ENCODE results near the gene AAK1.

The AAK1 gene

GRCh38 chr2:69529480-69529879 lies 114.1 kb downstream of the AAK1 start:
- no peak for DNase-seq

GRCh38 chr2:69525261-69525660 lies 118.3 kb downstream of the AAK1 start:
- no peak for DNase-seq

GRCh38 chr2:69524799-69525198 lies 118.7 kb downstream of the AAK1 start:
- no peak for DNase-seq

GRCh38 chr2:69521747-69522146 lies 121.8 kb downstream of the AAK1 start:
- no peak for DNase-seq

- no peak for DNase-seq
Measured at GRCh38 chr2:69518841-69519240, 124.7 kb downstream of the AAK1 start.

- no peak for DNase-seq
Measured at GRCh38 chr2:69517410-69517809, 126.1 kb downstream of the AAK1 start.

- peak in 1 of 2 donors; percentile 25 for DNase-seq
Measured at GRCh38 chr2:69514819-69515218, 128.7 kb downstream of the AAK1 start.

GRCh38 chr2:69514406-69514805 lies 129.1 kb downstream of the AAK1 start:
- DNase-seq = no peak

GRCh38 chr2:69512446-69512845 lies 131.1 kb downstream of the AAK1 start:
- no peak for DNase-seq

- no peak for DNase-seq
Measured at GRCh38 chr2:69510204-69510603, 133.3 kb downstream of the AAK1 start.

GRCh38 chr2:69509750-69510140 lies 133.8 kb downstream of the AAK1 start:
- no peak for DNase-seq

GRCh38 chr2:69509011-69509749 lies 134.4 kb downstream of the AAK1 start:
- no peak for DNase-seq

GRCh38 chr2:69505710-69506109 lies 137.8 kb downstream of the AAK1 start:
- peak; percentile 79 to 88 for DNase-seq

GRCh38 chr2:69501301-69501700 lies 142.2 kb downstream of the AAK1 start:
- DNase-seq = peak in 1 of 2 donors; percentile 15

- peak in 1 of 2 donors; percentile 13 for DNase-seq
Measured at GRCh38 chr2:69499966-69500365, 143.6 kb downstream of the AAK1 start.

- peak; percentile 19 to 43 for DNase-seq
Measured at GRCh38 chr2:69499242-69499641, 144.3 kb downstream of the AAK1 start.

GRCh38 chr2:69495861-69496260 lies 147.7 kb downstream of the AAK1 start:
- DNase-seq = no peak

- DNase-seq = no peak
Measured at GRCh38 chr2:69495008-69495407, 148.5 kb downstream of the AAK1 start.

GRCh38 chr2:69494126-69494525 lies 149.4 kb downstream of the AAK1 start:
- DNase-seq = no peak

GRCh38 chr2:69493268-69493667 lies 150.3 kb downstream of the AAK1 start:
- no peak for DNase-seq

GRCh38 chr2:69491864-69492263 lies 151.7 kb downstream of the AAK1 start:
- no peak for DNase-seq

- no peak for DNase-seq
Measured at GRCh38 chr2:69490486-69490885, 153.1 kb downstream of the AAK1 start.

GRCh38 chr2:69489793-69490192 lies 153.7 kb downstream of the AAK1 start:
- peak; percentile 27 to 36 for DNase-seq

GRCh38 chr2:69483696-69484095 lies 159.8 kb downstream of the AAK1 start:
- DNase-seq = no peak

GRCh38 chr2:69483024-69483423 lies 160.5 kb downstream of the AAK1 start:
- no peak for DNase-seq

Data from inflammatory macrophage treated with lipopolysaccharide for 1 hour (primary cell).